DND-41 (cell line): ENCODE results near the gene CLEC18A.
"Not testable (repeated sequence)": the region's sequence is repeated elsewhere in the genome, so short reads cannot be mapped to it uniquely, and the experiment has no call there.

ENCODE experiments used
- CTCF ChIP-seq: IDR thresholded peaks from 2 replicates; pipeline ENCODE4 v1.5.1; 2012; ENCODE audit warnings: borderline replicate concordance, low read length, moderate library complexity, mild to moderate bottlenecking; ENCODE audit not compliant: poor library complexity, severe bottlenecking; ENCODE audit errors: extremely low read depth
- EZH2 ChIP-seq: IDR thresholded peaks from 3 replicates; pipeline ENCODE4 v1.6.1; 2012; ENCODE audit warnings: borderline replicate concordance, low read depth, mild to moderate bottlenecking, moderate library complexity, low read length, inconsistent platforms; ENCODE audit not compliant: severe bottlenecking

GRCh38 chr16:69963312-69963711 lies 12.2 kb downstream of the CLEC18A start:
- TF ChIP-seq CTCF, EZH2: not testable (repeated sequence)
